Smooth muscle cell (in vitro differentiated cells): ENCODE data around the gene RDH11. TPM values are rescaled to one million over a fixed set of nuclear protein-coding genes. Genes with fewer than 3 reads are reported as not detected.

Experiments used
- DNase-seq: peaks from one replicate; lab custom pipeline; 2025; ENCODE audit not compliant: unreplicated experiment; lab: John Stamatoyannopoulos, UW
- H2AFZ ChIP-seq: fragments of 200-600 bp; sonication (generic); 2 replicates; pipeline ENCODE4 v1.6.0; 2016; ENCODE audit warnings: antibody characterized with exemption, low read depth, mild to moderate bottlenecking
- H3F3A ChIP-seq: fragments of 200-600 bp; sonication (generic); 2 replicates; pipeline ENCODE4 v1.6.0; 2017; ENCODE audit warnings: antibody characterized with exemption, low read depth
- H3K27ac ChIP-seq: fragments of 200-600 bp; sonication (generic); 2 replicates; pipeline ENCODE4 v1.5.1; 2016; ENCODE audit warnings: low read depth, mild to moderate bottlenecking
- H3K27me3 ChIP-seq: fragments of 200-600 bp; sonication (generic); 2 replicates; pipeline ENCODE4 v1.6.1; 2016; ENCODE audit warnings: low read depth, mild to moderate bottlenecking
- H3K36me3 ChIP-seq: fragments of 200-600 bp; sonication (generic); 2 replicates; pipeline ENCODE4 v1.5.1; 2016; ENCODE audit warnings: low read depth
- H3K4me1 ChIP-seq: fragments of 200-600 bp; sonication (generic); 2 replicates; pipeline ENCODE4 v1.5.1; 2016; ENCODE audit warnings: low read depth
- H3K4me2 ChIP-seq: fragments of 200-600 bp; sonication (generic); 2 replicates; pipeline ENCODE4 v1.6.0; 2016; ENCODE audit warnings: mild to moderate bottlenecking
- H3K4me3 ChIP-seq: fragments of 200-600 bp; sonication (generic); 2 replicates; pipeline ENCODE4 v1.5.1; 2016; ENCODE audit warnings: mild to moderate bottlenecking
- H3K79me2 ChIP-seq: fragments of 200-600 bp; sonication (generic); 2 replicates; pipeline ENCODE4 v1.6.0; 2016; ENCODE audit warnings: low read depth, mild to moderate bottlenecking
- H3K9ac ChIP-seq: fragments of 200-600 bp; sonication (generic); 2 replicates; pipeline ENCODE4 v1.6.0; 2016; ENCODE audit warnings: low read depth
- H3K9me3 ChIP-seq: fragments of 200-600 bp; sonication (generic); replicated peaks from 2 replicates; pipeline ENCODE4 v1.5.1; 2016; ENCODE audit warnings: low read depth
- H4K20me1 ChIP-seq: fragments of 200-600 bp; sonication (generic); 2 replicates; pipeline ENCODE4 v1.6.0; 2016; ENCODE audit warnings: low read depth
- CTCF ChIP-seq: fragments of 200-600 bp; sonication (generic); IDR thresholded peaks from 2 replicates; pipeline ENCODE4 v1.5.1; 2017; ENCODE audit warnings: borderline replicate concordance, mild to moderate bottlenecking, antibody characterized with exemption; ENCODE audit not compliant: insufficient read depth, poor library complexity, severe bottlenecking
- WGBS: methylation state at CpG from one replicate; pipeline ENCODE4 v1.1.7; 2016; ENCODE audit warnings: low lambda C conversion rate; 5-methylcytosine and 5-hydroxymethylcytosine counted together
- polyA plus RNA-seq: library from polyadenylated mRNA; unstranded; fragments of >200 nt; fragmentation: Nextera tagmentation; extraction: Ambion mirVana; gene quantifications from 2 replicates; pipeline ENCODE4 v1.2.1, GENCODE V29; 2016
- total RNA-seq: library from RNA; depleted of rRNA; stranded (reverse); fragments of >200 nt; gene quantifications from 2 replicates; pipeline ENCODE4 v1.2.3, GENCODE V29; 2014

Gene RDH11
- total and polyA plus RNA-seq, 2 experiments from 2014 or later = 104 to 116 TPM

GRCh38 chr14:67729072-67729885 is 33.7 kb upstream of the RDH11 start:
- no peak overlapping the region for H3K27ac ChIP-seq
- no peak overlapping the region for H3K9ac ChIP-seq

GRCh38 chr14:67728258-67728657 is 32.7 kb upstream of the RDH11 start:
- no peaks in the 10 kb centered on the region for H3K9me3 ChIP-seq
- H4K20me1 ChIP-seq = no peaks in the 10 kb centered on the region
- peaks cover 5% of the 10 kb centered on the region for H3K27me3 ChIP-seq
- H3F3A ChIP-seq = no peaks in the 10 kb centered on the region
- H3K9ac ChIP-seq = no peak overlapping the region
- H2AFZ ChIP-seq = no peak overlapping the region
- no peak overlapping the region for H3K27ac ChIP-seq
- no peak overlapping the region for H3K4me2 ChIP-seq
- no peaks in the 10 kb centered on the region for H3K79me2 ChIP-seq
- DNase-seq = no peak
- no peak for TF ChIP-seq CTCF
- H3K4me3 ChIP-seq = no peak overlapping the region
- peaks cover 6% of the 10 kb centered on the region for H3K4me1 ChIP-seq
- no peaks in the 10 kb centered on the region for H3K36me3 ChIP-seq

More at GRCh38 chr14:67729072-67729885, 33.7 kb upstream of the RDH11 start:
- Histone ChIP-seq H3K27me3 (no peaks in the 10 kb centered on the region), H3K4me1 (peaks cover 6% of the 10 kb centered on the region), H3F3A (no peaks in the 10 kb centered on the region), H3K79me2 (no peaks in the 10 kb centered on the region), H3K4me2 (no peak overlapping the region), H2AFZ (peak overlapping the region; percentile 12), H4K20me1 (no peaks in the 10 kb centered on the region), H3K4me3 (no peak overlapping the region), H3K36me3 (no peaks in the 10 kb centered on the region), H3K9me3 (no peaks in the 10 kb centered on the region)
- DNase-seq = no peak
- 55% methylated on average over 21 of the region's 21 CpGs for WGBS
- TF ChIP-seq CTCF = no peak

GRCh38 chr14:67727361-67727760 is 31.8 kb upstream of the RDH11 start:
- TF ChIP-seq CTCF = no peak
- peaks cover 5% of the 10 kb centered on the region for H3K27me3 ChIP-seq
- WGBS = 97% methylated on average over 7 of the region's 7 CpGs
- no peak overlapping the region for H3K4me2 ChIP-seq
- no peak overlapping the region for H3K27ac ChIP-seq
- no peaks in the 10 kb centered on the region for H3F3A ChIP-seq
- no peaks in the 10 kb centered on the region for H3K36me3 ChIP-seq
- no peak overlapping the region for H2AFZ ChIP-seq
- H3K4me3 ChIP-seq = no peak overlapping the region
- H4K20me1 ChIP-seq = no peaks in the 10 kb centered on the region
- no peaks in the 10 kb centered on the region for H3K79me2 ChIP-seq
- DNase-seq = no peak
- H3K9me3 ChIP-seq = no peaks in the 10 kb centered on the region
- no peak overlapping the region for H3K9ac ChIP-seq
- H3K4me1 ChIP-seq = peaks cover 6% of the 10 kb centered on the region

GRCh38 chr14:67725171-67725570 is 29.6 kb upstream of the RDH11 start:
- Histone ChIP-seq H3K4me1 (peaks cover 6% of the 10 kb centered on the region), H3K9me3 (no peaks in the 10 kb centered on the region), H4K20me1 (no peaks in the 10 kb centered on the region), H3K4me3 (no peak overlapping the region), H3K27me3 (peaks cover 11% of the 10 kb centered on the region), H3F3A (no peaks in the 10 kb centered on the region), H3K27ac (no peak overlapping the region), H3K79me2 (no peaks in the 10 kb centered on the region), H3K9ac (no peak overlapping the region), H3K4me2 (no peak overlapping the region), H3K36me3 (no peaks in the 10 kb centered on the region), H2AFZ (no peak overlapping the region)
- WGBS = 83% methylated on average over 5 of the region's 5 CpGs
- DNase-seq = no peak
- no peak for TF ChIP-seq CTCF
